Keratinocyte (primary cell): ENCODE results near the gene PRADC1.

Source experiments
- CTCF ChIP-seq, 3 experiments: IDR thresholded peaks in 1 of 3; conservative IDR thresholded peaks in 1 of 3; optimal IDR thresholded peaks in 1 of 3; 2 replicates in 2 of 3; 3 replicates in 1 of 3; pipeline versions ENCODE3 to v1.5.1; 2011; ENCODE audit warnings: low read length in 3 of 3, mild to moderate bottlenecking in 3 of 3, moderate library complexity in 2 of 3, control low read depth in 1 of 3, inconsistent platforms in 1 of 3; ENCODE audit not compliant: insufficient read depth in 2 of 3; ENCODE audit errors: extremely low read depth in 1 of 3
- EZH2 ChIP-seq: IDR thresholded peaks from one replicate; pipeline ENCODE4 v1.6.1; 2012; ENCODE audit warnings: inconsistent platforms, mild to moderate bottlenecking, low read length, moderate library complexity

- TF ChIP-seq CTCF (optimal IDR thresholded peaks at IDR 0.05 in 1 of 3, IDR thresholded peaks at IDR 0.05 in 1 of 3, conservative IDR thresholded peaks at IDR 0.05 in 1 of 3; ENCODE audit: extremely low read depth in 1 of 3, insufficient read depth in 2 of 3, low read length in 3 of 3) (no peak), EZH2 (no peak)
These were observed 1.1 kb upstream of the PRADC1 start, which contains the start of gene CCT7 for GRCh38 chr2:73233932-73234832.
